ENCODE results near the gene SYNC.
"Not testable (repeated sequence)": the region's sequence is repeated elsewhere in the genome, so short reads cannot be mapped to it uniquely, and the experiment has no call there.

The SYNC gene

DNA sequence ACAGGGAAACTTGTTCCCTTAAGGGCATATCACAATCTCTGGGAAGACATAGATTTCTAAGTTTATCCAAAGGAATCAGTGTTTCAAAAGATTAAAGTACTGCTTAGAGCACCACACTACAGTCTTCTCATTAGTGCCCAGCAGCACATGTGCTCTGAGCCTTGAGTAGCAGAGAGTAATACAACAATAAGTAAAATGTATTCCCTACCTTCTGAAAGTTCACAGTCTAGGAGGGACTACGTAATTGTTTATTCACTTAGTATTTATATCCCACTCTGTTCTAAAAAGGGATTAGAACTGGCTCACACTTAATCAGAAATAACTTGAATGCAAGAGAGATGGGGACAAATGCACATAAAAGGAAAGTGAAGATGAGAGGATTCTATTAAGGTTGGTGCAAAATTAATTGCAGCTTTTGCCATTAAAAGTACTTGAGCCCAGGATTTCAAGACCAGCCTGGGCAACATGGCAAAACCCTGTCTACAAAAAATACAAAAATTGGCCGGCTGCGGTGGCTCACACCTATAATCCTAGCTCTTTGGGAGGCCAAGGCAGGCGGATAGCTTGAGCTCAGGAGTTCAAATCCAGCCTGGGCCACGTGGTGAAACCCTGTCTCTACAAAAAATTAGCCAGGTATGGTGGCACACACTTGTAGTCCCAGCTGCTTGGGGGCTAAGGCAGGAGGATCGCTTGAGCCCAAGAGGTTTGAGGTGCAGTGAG, 9.0 kb downstream of the SYNC start:
- no peak for DNase-seq (ENCODE audit: low read depth, low spot score)

- no peak for DNase-seq (ENCODE audit: low read depth, low spot score)
Observed at GRCh38 chr1:32686387-32686786, 16.2 kb downstream of the SYNC start.

GRCh38 chr1:32685498-32685897, 17.1 kb downstream of the SYNC start:
- no peak for DNase-seq (ENCODE audit: low read depth, low spot score)

GRCh38 chr1:32684167-32684811, 18.3 kb downstream of the SYNC start:
- no peak for DNase-seq (ENCODE audit: low read depth, low spot score)

- no peak for DNase-seq (ENCODE audit: low read depth, low spot score)
Observed at GRCh38 chr1:32683397-32683796, 19.2 kb downstream of the SYNC start.

- DNase-seq (ENCODE audit: low read depth, low spot score), result no peak
Observed at GRCh38 chr1:32681999-32682398, 20.6 kb downstream of the SYNC start.

DNA sequence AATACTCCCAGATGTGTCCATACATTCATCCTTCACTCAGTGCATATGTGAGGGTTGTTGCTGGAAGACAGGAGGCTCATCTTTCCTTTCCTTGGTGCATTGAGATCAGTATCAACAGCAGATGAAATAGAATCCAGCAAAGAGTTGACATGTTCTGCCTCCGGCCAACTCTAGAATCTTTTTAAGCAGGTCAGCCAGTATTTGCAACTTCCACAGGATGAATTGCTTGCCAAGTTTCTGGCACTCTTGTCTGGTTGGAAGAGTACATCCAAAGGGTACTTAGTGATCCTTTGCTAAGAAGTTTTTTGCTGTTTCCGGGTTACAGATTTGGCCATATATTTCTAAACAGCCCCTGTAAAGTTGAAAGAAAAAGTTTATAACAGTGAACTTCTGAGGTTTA, 21.1 kb downstream of the SYNC start:
- DNase-seq (ENCODE audit: low read depth, low spot score), result no peak

GRCh38 chr1:32680642-32681041, 21.9 kb downstream of the SYNC start:
- no peak for DNase-seq (ENCODE audit: low read depth, low spot score)

- not testable (repeated sequence) for DNase-seq (ENCODE audit: low read depth, low spot score)
Observed at GRCh38 chr1:32679993-32680392, 22.6 kb downstream of the SYNC start.

- DNase-seq (ENCODE audit: low read depth, low spot score), result no peak
Observed at GRCh38 chr1:32676945-32677344, 25.6 kb downstream of the SYNC start.

- DNase-seq (ENCODE audit: low read depth, low spot score), result not testable (repeated sequence)
Observed at GRCh38 chr1:32668716-32669115, 33.9 kb downstream of the SYNC start.

DNA sequence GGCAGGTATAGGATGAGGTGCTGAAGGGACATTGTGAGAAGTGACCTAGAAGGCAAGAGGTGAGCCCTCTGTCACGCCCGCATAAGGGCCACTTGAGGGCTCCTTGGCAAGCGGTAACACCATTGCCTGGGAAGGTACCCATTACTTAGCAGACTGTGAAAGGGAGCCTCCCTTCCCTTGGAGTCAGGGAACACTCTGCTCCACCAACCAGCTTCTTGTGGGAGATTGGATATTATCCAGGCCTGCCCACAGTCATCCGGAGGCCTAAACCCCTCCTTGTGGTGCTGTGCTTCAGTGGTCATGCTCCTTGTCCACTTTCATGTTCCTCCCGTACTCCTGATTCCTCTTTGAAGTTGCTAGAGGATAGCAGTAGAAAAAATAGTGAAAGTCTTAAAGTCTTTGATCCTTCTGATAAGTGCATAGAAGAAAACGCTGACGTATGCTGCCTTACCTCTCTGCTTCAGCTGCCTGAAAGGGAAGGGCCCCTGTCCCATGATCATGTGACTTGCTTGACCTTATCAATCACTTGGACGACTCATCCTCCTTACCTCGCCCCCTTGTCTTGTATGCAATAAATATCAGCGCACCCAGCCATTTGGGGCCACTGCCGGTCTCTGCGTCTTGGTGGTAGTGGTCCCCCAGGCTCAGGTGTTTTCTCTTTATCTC, 35.5 kb downstream of the SYNC start:
- peak; percentile 26 for DNase-seq (ENCODE audit: low read depth, low spot score)

GRCh38 chr1:32665915-32666314, 36.7 kb downstream of the SYNC start:
- DNase-seq (ENCODE audit: low read depth, low spot score), result no peak

DNA sequence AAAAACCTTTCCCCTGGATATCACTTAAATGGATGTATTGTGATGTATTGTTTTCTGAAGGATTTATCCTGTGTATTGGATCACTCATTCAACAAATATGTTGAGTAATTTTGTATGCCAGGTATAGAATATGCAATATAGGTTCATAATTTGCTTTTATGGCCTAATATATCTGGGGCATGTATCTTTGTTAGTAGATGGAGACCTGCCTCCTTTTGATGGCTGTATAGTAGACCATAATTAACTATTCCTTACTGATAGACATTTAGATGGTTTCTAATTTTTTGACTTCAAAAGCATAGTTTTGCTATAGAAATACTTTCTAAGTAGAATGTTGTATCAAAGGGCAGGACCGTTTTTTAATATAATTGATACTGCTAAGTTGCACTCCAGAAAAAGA, 43.0 kb downstream of the SYNC start:
- no peak for DNase-seq (ENCODE audit: low read depth, low spot score)

DNA sequence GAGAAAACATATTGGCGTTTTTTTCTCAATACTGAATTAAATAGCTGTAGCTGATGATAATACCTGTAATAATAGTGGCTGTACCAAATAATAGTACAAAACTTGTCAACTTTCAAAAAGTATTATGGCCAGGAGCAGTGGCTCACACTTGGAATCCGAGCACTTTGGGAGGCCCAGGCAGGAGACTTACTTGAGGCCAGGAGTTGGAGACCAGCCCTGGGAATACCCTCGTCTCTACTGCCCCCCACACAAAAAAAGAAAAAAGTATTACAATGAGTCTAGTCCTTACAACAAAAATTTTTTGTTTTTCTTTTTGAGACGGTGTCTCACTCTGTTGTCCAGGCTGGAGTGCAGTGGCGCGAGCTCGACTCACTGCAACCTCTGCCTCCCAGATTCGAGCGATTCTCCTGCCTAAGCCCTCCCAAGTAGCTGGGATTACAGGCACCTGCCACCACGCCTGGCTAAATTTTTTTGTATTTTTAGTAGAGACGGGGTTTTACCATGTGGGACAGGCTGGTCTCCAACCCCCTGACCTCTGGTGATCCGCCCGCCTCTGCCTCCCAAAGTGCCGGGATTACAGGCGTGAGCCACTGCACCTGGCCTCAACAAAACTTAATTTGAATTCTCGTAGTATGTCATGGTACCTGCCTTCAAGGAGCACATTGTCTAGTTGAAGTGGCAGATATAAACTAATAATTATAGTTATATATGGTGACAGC, 50.2 kb downstream of the SYNC start:
- DNase-seq (ENCODE audit: low read depth, low spot score), result peak; percentile 34

DNA sequence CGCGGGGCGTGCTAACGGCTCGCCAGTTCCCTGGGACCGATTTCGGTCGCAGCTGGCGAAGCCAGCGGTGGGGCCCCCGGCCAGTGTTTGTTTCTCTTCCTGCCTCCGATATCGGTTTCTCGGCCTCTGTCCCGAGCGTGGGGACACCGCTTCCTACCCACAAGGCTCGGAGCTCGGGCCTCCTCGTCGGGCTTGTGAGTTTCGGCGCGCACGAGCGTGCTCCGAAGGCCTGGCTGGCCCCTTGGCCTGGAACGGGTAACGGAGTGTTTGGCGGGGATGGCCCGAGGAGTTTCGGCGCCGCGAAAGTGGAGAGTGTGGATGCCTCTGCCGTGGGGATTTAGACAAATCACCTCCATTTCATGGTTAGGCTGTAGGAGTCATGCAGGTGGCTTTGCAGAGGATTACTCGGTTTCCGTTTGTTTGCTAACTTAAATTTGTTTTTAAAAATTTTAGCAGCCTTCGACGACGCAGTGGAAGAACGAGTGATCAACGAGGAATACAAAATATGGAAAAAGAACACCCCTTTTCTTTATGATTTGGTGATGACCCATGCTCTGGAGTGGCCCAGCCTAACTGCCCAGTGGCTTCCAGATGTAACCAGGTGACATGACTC, 51.0 kb downstream of the SYNC start:
- DNase-seq (ENCODE audit: low read depth, low spot score), result no peak

- peak; percentile 99 for DNase-seq (ENCODE audit: low read depth, low spot score)
Observed at GRCh38 chr1:32650752-32651460, 51.7 kb downstream of the SYNC start, which contains the start of gene RBBP4. Gene RBBP4 (plus strand): TSS chr1:32651208. CDS start chr1:32651307, 99 bp downstream.

DNA sequence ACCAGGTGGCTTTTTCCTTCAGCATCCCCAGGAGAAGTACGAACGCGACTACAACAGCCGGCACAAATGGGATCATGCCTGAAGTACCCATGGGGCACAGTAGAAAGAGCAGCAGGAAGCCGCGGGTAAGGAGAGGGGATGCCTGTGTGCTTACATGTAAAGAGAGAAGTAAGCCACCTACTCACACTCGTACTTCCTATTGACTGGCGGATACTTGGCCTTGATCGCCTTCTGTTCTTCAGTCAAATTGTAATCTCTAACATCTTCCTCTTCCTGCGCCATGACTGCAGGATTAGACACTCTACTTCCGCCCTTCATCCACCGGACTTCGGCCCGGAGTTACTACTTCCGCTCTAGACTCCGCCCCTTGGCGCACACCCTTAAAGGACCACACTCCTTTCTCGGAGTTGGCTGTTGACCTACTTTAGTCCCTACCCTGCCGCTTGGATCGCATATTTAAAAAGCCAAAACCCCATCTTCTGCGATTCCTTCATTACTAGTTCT, 52.3 kb downstream of the SYNC start, which contains the start of gene ZBTB8OS:
TSS of gene ZBTB8OS (minus strand) at position 303 of the 504 bp plus-strand sequence. CDS start at position 282, 21 bp downstream.
- DNase-seq (ENCODE audit: low read depth, low spot score), result peak; percentile 95

- DNase-seq (ENCODE audit: low read depth, low spot score), result no peak
Observed at GRCh38 chr1:32647308-32648134, 55.0 kb downstream of the SYNC start.

DNA sequence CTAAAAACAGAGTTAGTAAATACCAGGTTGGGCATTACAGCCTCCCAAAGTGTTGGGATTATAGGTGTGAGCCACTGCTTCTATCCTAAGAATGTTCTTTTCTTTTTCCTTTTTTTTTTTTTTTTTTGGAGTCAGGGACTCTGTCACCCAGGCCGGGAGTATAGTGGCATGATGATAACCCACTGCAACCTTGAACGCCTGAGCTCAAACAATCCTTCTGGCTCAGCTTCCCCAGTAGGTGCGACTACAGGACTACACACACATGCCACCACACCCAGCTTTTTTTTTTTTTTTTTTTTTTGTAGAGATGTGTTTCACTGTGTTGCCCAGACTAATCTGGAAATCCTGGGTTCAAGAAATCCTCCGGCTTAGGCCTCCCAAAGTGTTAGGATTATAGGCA, 58.1 kb downstream of the SYNC start:
- no peak for DNase-seq (ENCODE audit: low read depth, low spot score)

Measured in ELF-1 (cell line).